ENCODE data around the gene ACP7.

- TF ChIP-seq EZH2 (IDR thresholded peaks at IDR 0.05; ENCODE audit: low read depth, unreplicated experiment) (no peak), CTCF (conservative IDR thresholded peaks at IDR 0.05; ENCODE audit: low read depth in 2 of 2) (no peak), NANOG (IDR thresholded peaks at IDR 0.05; ENCODE audit: borderline replicate concordance) (no peak), REST (IDR thresholded peaks at IDR 0.05; ENCODE audit: unreplicated experiment) (no peak), POLR2AphosphoS5 (IDR thresholded peaks at IDR 0.05; ENCODE audit: low read depth) (no peak), JUNB (IDR thresholded peaks at IDR 0.05; ENCODE audit: unreplicated experiment) (no peak), EZH2phosphoT487 (IDR thresholded peaks at IDR 0.05; ENCODE audit: unreplicated experiment) (no peak), ZNF331 (CRISPR knock-in tag; IDR thresholded peaks at IDR 0.05; ENCODE audit: low read depth) (no peak), CREB1 (CRISPR knock-in tag; IDR thresholded peaks at IDR 0.05; ENCODE audit: low read depth) (no peak), ZNF114 (CRISPR knock-in tag; IDR thresholded peaks at IDR 0.05) (no peak)
Observed at GRCh38 chr19:39064405-39064804, 19.8 kb upstream of the ACP7 start.
